Right forelimb (tissue), 1 donor: Measurements from ENCODE around the gene FOSL1.
A peak's percentile ranks its signal among the peaks of the same experiment; 100 is the strongest.

Experiments used
- DNase-seq: peaks from one replicate; pipeline ENCODE4 v3.0.0-alpha.2; 2018

The FOSL1 gene

GRCh38 chr11:65873318-65874156 is 26.7 kb downstream of the FOSL1 start:
- peak; percentile 97 for DNase-seq

GRCh38 chr11:65872586-65873317 is 27.4 kb downstream of the FOSL1 start, which contains the start of gene EFEMP2:
Gene EFEMP2, minus strand, starts transcription at chr11:65872800. Its CDS starts 446 bp downstream, at chr11:65872354.
- DNase-seq: peak; percentile 86

GRCh38 chr11:65871811-65872548 is 28.2 kb downstream of the FOSL1 start:
- DNase-seq: no peak

GRCh38 chr11:65870706-65871681 is 29.2 kb downstream of the FOSL1 start:
- DNase-seq: no peak

DNA sequence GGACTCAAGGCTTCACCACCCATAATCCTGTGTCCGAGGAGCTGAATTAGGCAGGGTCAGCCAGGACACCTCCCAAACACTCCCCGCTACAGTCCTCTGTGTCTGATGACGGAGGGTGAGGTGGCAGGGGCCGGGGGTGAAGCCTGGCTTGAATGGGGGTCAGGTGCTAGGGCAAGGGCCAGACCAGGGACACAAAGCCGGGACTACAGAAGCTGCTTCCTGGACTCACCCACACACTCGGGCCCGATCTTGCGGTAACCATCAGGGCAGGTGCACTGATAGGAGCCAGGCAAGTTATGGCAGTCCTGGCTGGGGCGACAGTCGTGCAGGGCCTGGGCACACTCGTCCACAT is 29.9 kb downstream of the FOSL1 start:
- no peak for DNase-seq

- DNase-seq: no peak
These were observed 30.4 kb downstream of the FOSL1 start for GRCh38 chr11:65869643-65870306.

DNA sequence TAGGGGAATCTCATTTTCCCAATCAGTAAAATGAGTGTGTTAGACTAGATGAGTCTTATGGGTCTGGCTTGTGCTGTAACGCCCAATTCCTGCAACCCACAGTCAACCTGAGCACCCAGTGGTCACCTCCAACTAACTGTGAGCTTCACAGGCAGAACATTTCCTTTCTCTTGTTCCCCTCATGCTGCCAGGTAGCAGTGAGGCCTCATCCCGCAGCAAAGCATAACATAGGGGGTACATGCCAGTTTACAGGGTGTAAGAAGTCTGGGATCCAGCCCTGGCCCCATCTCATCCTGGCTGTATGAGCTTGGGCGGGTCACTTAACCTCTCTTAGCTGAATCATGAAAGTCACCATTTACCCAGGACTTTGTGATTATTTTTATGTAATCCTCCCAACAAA is 31.3 kb downstream of the FOSL1 start:
- no peak for DNase-seq

DNA sequence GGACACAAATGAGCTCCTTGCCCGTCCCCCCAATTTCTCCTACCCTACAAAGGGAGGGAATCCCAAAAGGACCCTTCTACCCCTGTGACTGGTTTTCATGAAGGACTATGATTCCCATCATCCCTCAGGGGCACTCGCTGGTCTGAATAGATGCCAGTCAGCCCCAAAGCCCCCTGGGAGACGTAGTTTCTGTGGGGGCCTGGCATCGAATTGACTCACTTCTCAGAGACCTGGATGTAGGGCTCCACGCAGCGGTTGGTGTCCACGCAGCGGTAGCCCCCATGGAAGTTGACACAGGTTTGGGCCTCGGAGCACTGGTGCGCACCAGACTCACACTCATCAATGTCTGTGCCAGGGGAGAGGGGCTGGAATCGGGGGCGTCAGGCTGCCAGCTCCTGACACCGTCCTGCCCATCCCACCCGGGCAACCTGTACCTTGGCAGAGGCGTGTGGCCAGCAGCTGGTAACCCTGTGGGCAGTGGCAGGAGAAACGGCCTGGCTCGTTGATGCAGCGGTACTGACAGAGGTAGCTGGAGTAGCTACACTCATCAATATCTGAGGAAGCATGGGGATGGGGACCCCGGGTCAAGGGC is 32.0 kb downstream of the FOSL1 start:
- peak; percentile 45 for DNase-seq

- DNase-seq: peak; percentile 58
These were observed 32.7 kb downstream of the FOSL1 start for GRCh38 chr11:65867284-65868071.

DNA sequence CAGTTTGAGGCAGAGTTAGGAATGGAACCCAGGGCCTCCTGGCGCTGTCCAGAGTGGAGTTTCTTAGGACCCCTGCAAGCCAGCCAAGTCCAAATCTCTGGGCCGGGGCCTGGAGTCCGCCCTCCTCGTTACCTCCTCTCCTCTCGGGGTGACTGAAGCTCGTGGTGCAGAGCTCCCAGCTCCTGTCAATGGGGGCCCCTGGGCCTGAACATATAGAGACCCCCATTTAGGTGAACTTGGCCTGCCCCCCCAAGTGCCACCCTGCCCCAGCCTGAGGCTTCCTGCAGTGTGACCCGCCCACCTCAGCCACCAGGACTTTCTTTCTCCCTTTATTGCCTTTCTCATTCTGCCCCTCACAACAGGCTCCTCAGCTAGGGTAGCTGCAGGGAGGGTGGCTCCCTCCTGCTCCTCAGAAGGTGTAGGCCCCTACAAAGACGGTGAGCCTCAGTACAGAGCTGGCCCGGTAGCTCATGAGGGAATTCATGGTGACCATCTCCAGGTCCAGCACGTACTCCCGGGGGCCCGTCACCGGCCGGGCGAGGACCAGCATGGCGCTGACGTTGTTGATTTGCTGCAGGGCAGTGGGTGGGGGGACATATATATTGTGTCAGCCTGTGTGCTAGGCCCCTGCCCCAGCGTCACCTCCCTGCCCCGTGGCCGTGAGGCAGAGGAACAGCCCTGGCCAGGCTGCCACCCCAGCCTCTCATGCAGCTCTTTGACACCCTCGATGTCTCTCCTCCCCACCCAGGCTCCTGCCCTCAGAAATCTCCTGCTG is 33.5 kb downstream of the FOSL1 start:
- DNase-seq: peak; percentile 38

DNA sequence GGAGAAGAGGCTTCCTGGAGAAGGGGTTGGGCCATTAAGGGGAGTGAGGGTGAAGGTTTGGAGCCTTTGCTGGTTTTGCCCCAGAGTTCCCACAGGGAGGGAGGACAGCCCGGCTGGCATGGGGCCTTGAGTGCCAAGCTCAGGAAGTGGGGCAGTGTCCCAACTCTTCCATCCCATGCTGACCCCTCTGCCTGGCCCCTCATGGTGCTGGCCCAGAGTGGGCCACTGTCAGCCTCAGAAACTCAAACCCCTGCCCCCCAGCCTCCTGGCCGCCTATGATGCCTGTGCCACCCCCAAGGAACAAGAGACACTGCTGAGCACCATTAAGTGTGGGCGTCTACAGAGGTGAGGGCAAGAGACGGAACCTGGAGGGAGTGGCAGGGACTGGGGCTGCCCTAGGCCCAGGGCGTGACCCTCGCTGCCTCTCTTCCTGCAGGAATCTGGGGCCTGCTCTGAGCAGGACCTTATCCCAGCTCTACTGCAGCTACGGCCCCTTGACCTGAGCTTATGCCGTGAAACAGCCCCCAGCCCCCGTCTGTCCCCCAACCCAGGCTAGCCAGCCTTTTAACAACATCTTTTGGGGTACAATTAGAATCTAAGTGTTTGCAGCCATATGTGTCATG is 34.5 kb downstream of the FOSL1 start:
- DNase-seq: peak; percentile 39

DNA sequence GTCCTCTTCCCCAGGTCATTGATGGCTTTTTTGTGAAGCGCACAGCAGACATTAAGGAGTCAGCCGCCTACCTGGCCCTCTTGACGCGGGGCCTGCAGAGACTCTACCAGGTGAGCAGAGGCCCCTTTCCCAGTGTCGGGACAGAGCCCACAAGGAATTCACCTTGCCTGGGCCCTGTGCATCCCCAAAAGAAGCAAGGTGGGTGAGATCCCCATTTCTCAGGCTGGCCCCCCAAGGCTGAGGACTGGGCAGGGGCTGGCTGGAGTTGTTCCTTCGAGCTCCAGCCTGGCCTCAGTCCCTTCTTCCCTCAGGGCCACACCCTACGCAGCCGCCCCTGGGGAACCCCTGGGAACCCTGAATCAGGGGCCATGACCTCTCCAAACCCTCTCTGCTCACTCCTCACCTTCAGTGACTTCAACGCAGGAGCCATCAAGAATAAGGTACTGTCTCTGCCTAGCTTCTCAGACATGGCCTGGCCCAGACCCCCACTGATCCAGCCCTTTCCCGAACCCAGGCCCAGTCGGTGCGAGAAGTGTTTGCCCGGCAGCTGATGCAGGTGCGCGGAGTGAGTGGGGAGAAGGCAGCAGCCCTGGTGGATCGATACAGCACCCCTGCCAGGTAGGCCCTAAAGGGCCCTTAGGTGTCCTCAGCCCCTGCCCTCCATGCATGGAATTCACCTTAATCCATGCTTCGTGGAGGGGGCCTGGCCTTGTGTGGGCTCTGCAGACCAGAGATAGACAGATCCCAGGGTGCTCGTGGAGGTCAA is 35.3 kb downstream of the FOSL1 start:
- DNase-seq: peak; percentile 45

- DNase-seq: peak; percentile 46
These were observed 36.1 kb downstream of the FOSL1 start for GRCh38 chr11:65863889-65864705.

DNA sequence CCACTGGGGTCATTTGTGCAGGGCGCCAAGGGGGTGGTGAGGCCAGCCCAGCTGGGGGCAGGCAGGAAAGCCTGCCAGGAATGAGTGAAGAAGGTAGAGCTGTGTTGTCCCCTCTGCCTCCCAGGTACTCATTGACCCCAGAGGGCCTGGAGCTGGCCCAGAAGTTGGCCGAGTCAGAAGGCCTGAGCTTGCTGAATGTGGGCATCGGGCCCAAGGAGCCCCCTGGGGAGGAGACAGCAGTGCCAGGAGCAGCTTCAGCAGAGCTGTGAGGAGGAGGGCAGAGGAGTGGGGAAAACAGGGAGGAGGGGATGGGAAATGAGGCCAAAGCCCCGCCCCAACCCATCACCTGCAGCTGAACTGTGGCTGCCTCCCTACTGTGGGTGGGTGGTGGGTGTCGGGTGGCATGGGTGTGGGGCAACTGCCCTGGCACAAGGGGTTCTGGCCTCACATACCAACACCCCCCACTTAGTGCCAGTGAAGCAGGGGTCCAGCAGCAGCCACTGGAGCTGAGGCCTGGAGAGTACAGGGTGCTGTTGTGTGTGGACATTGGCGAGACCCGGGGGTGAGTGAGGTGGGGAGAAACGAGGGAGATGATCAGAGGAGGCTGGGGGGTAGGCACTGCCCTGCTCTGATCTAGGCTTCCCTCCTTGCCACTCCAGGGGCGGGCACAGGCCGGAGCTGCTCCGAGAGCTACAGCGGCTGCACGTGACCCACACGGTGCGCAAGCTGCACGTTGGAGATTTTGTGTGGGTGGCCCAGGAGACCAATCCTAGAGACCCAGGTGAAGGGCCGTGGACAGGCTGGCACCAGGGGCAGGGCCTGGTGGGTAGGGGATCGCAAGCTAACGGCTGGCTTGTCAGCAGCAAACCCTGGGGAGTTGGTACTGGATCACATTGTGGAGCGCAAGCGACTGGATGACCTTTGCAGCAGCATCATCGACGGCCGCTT is 37.0 kb downstream of the FOSL1 start:
- peak; percentile 47 for DNase-seq

GRCh38 chr11:65862191-65862735 is 37.9 kb downstream of the FOSL1 start:
- DNase-seq: no peak
